Neural crest cell (in vitro differentiated cells): ENCODE data around the gene WDFY4. TPM values are rescaled to one million over a fixed set of nuclear protein-coding genes. Genes with fewer than 3 reads are reported as not detected.

Experiments used
- DNase-seq: peaks from one replicate; pipeline ENCODE4 v3.0.0; 2021; ENCODE audit warnings: low read depth, mixed read lengths, low spot score
- H3K27ac Mint-ChIP-seq: one replicate; pipeline ENCODE4 v1.8.0; 2021; ENCODE audit warnings: mild to moderate bottlenecking, mixed read lengths; ENCODE audit not compliant: unreplicated experiment
- H3K27me3 Mint-ChIP-seq: 2 replicates; pipeline ENCODE4 v1.8.0; 2021; ENCODE audit warnings: low read depth, mild to moderate bottlenecking, mixed read lengths
- H3K36me3 Mint-ChIP-seq: 2 replicates; pipeline ENCODE4 v1.8.0; 2021; ENCODE audit warnings: low read depth, mild to moderate bottlenecking, mixed read lengths
- H3K4me1 Mint-ChIP-seq: 2 replicates; pipeline ENCODE4 v1.8.0; 2021; ENCODE audit warnings: mixed read lengths
- H3K4me3 Mint-ChIP-seq: one replicate; pipeline ENCODE4 v1.8.0; 2021; ENCODE audit warnings: mild to moderate bottlenecking, mixed read lengths
- H3K9me3 Mint-ChIP-seq: 2 replicates; pipeline ENCODE4 v1.8.0; 2021; ENCODE audit warnings: mixed read lengths
- CTCF ChIP-seq: fragments of 200-600 bp; sonication (generic); conservative IDR thresholded peaks from 2 replicates; pipeline ENCODE4 v1.5.0; 2021; ENCODE audit warnings: antibody characterized with exemption, mild to moderate bottlenecking
- microRNA-seq: library from miRNA; unstranded; fragments of <30 nt; microRNA quantifications from one replicate; pipeline ENCODE4, GENCODE V29; 2020
- total RNA-seq: library from RNA; stranded (reverse); gene quantifications from 2 replicates; pipeline ENCODE4 v1.2.1, GENCODE V29; 2021

Gene WDFY4
- total RNA-seq, 1 donor from 2014 or later = not detected

- peaks cover 4% of the 10 kb centered on the region for H3K4me1 Mint-ChIP-seq
- no peaks in the 10 kb centered on the region for H3K27me3 Mint-ChIP-seq
- no peak overlapping the region for H3K4me3 Mint-ChIP-seq
- no peaks in the 10 kb centered on the region for H3K9me3 Mint-ChIP-seq
- H3K36me3 Mint-ChIP-seq = no peaks in the 10 kb centered on the region
- no peak for DNase-seq
- no peak overlapping the region for H3K27ac Mint-ChIP-seq
- TF ChIP-seq CTCF = no peak
These were observed 340.8 kb downstream of the WDFY4 start for GRCh38 chr10:49025347-49025983.

GRCh38 chr10:49028639-49029038 is 344.0 kb downstream of the WDFY4 start:
- Mint-ChIP-seq H3K4me1 (peaks cover 4% of the 10 kb centered on the region), H3K27ac (no peak overlapping the region), H3K4me3 (no peak overlapping the region), H3K36me3 (no peaks in the 10 kb centered on the region), H3K27me3 (no peaks in the 10 kb centered on the region), H3K9me3 (no peaks in the 10 kb centered on the region)
- DNase-seq = no peak
- TF ChIP-seq CTCF = no peak

GRCh38 chr10:49029666-49030065 is 345.0 kb downstream of the WDFY4 start:
- H3K36me3 Mint-ChIP-seq = no peaks in the 10 kb centered on the region
- H3K4me3 Mint-ChIP-seq = no peak overlapping the region
- TF ChIP-seq CTCF = no peak
- H3K4me1 Mint-ChIP-seq = no peaks in the 10 kb centered on the region
- H3K27me3 Mint-ChIP-seq = no peaks in the 10 kb centered on the region
- no peak overlapping the region for H3K27ac Mint-ChIP-seq
- H3K9me3 Mint-ChIP-seq = no peaks in the 10 kb centered on the region
- DNase-seq = no peak

Small RNA genes within 50 kb of the gene (microRNA-seq; reads per million reads assigned to microRNA genes)
- gene MIR4294 = not detected

Other genes with a start within 250 kb of the WDFY4 start
- 5.2 and 7.5 TPM in 2 replicates for gene ARHGAP22, start 79.8 kb upstream of the WDFY4 start, total RNA-seq